BLaER1 treated with 17β-estradiol and CSF1 and Interleukin-3, amounts not matched to agents 10 nM and 100 nM (cell line): ENCODE data around the gene TTYH1.
A peak's percentile ranks its signal among the peaks of the same experiment; 100 is the strongest.

Source experiments
- H3K27ac ChIP-seq, 11 experiments: shearing (Covaris generic); formaldehyde crosslinking; 2 replicates each; pipeline ENCODE4 v1.8.1; 2022
- H3K27me3 ChIP-seq, 11 experiments: shearing (Covaris generic); formaldehyde crosslinking; 2 replicates each; pipeline ENCODE4 v1.8.1; 2022
- H3K36me3 ChIP-seq, 11 experiments: shearing (Covaris generic); formaldehyde crosslinking; 2 replicates each; pipeline ENCODE4 v1.8.1; 2022
- H3K4me1 ChIP-seq, 10 experiments: shearing (Covaris generic); formaldehyde crosslinking; 2 replicates each; pipeline ENCODE4 v1.8.1; 2022
- H3K4me2 ChIP-seq, 11 experiments: shearing (Covaris generic); formaldehyde crosslinking; 2 replicates each; pipeline ENCODE4 v1.8.1; 2022
- H3K4me3 ChIP-seq, 10 experiments: shearing (Covaris generic); formaldehyde crosslinking; 2 replicates each; pipeline ENCODE4 v1.8.1; 2022
- H3K9ac ChIP-seq, 11 experiments: shearing (Covaris generic); formaldehyde crosslinking; 2 replicates each; pipeline ENCODE4 v1.8.1; 2022
- H3K9me3 ChIP-seq, 11 experiments: shearing (Covaris generic); formaldehyde crosslinking; replicated peaks in 1 of 11; 2 replicates each; pipeline ENCODE4 v1.8.1; 2022
- H4K20me1 ChIP-seq, 11 experiments: shearing (Covaris generic); formaldehyde crosslinking; 2 replicates each; pipeline ENCODE4 v1.8.1; 2022
- Cebpa-rat ChIP-seq, 11 experiments: shearing (Covaris generic); IDR thresholded peaks; 2 replicates each; pipeline ENCODE4 v1.8.1; 2022

TTYH1 gene

GRCh38 chr19:54460230-54461005 is 45.2 kb downstream of the TTYH1 start:
- Histone ChIP-seq H3K27ac (peak overlapping the region in 6 of 11 experiments; percentile 2 to 47 (median 14); a peak in 9 of 22 replicates), H3K4me3 (peak overlapping the region in 5 of 10 experiments; percentile 41 to 76 (median 51); a peak in 5 of 20 replicates), H3K27me3 (no peaks in the 10 kb centered on the region), H3K36me3 (peaks cover 65 to 70% (median 68%) of the 10 kb centered on the region in 11 experiments), H3K4me2 (peak overlapping the region; percentile 94 to 100 (median 99)), H3K9ac (peak overlapping the region; percentile 47 to 97 (median 71); a peak in 21 of 22 replicates), H3K4me1 (peaks cover 50 to 75% (median 62%) of the 10 kb centered on the region in 10 experiments), H3K9me3 (no peaks in the 10 kb centered on the region), H4K20me1 (peaks cover 68 to 76% (median 71%) of the 10 kb centered on the region in 11 experiments)
- no peak for TF ChIP-seq Cebpa-rat (IDR thresholded peaks at IDR 0.05)

GRCh38 chr19:54461210-54461609 is 45.9 kb downstream of the TTYH1 start:
- peak overlapping the region; percentile 94 to 100 (median 99) for H3K4me2 ChIP-seq
- no peak for TF ChIP-seq Cebpa-rat (IDR thresholded peaks at IDR 0.05)
- H3K9ac ChIP-seq = peak overlapping the region; percentile 47 to 97 (median 71); a peak in 20 of 22 replicates
- H4K20me1 ChIP-seq = peaks cover 60 to 68% (median 63%) of the 10 kb centered on the region in 11 experiments
- peaks cover 58 to 79% (median 63%) of the 10 kb centered on the region in 10 experiments for H3K4me1 ChIP-seq
- no peaks in the 10 kb centered on the region for H3K9me3 ChIP-seq
- H3K27ac ChIP-seq = peak overlapping the region in 5 of 11 experiments; percentile 20 to 47 (median 41); a peak in 8 of 22 replicates
- no peaks in the 10 kb centered on the region for H3K27me3 ChIP-seq
- H3K4me3 ChIP-seq = peak overlapping the region in 9 of 10 experiments; percentile 12 to 76 (median 43); a peak in 11 of 20 replicates
- H3K36me3 ChIP-seq = peaks cover 57 to 62% (median 60%) of the 10 kb centered on the region in 11 experiments

GRCh38 chr19:54461613-54462012 is 46.3 kb downstream of the TTYH1 start:
- Histone ChIP-seq H3K9me3 (no peaks in the 10 kb centered on the region), H3K36me3 (peaks cover 53 to 58% (median 56%) of the 10 kb centered on the region in 11 experiments), H4K20me1 (peaks cover 56 to 64% (median 59%) of the 10 kb centered on the region in 11 experiments), H3K4me2 (peak overlapping the region; percentile 94 to 100 (median 99)), H3K27ac (peak overlapping the region in 10 of 11 experiments; percentile 96 to 100 (median 98); a peak in 18 of 22 replicates), H3K4me1 (peaks cover 57 to 77% (median 66%) of the 10 kb centered on the region in 10 experiments), H3K27me3 (no peaks in the 10 kb centered on the region), H3K9ac (peak overlapping the region; percentile 90 to 98 (median 95); a peak in 21 of 22 replicates), H3K4me3 (peak overlapping the region; percentile 62 to 78 (median 71))
- no peak for TF ChIP-seq Cebpa-rat (IDR thresholded peaks at IDR 0.05)

GRCh38 chr19:54462047-54462654 is 46.9 kb downstream of the TTYH1 start:
- no peaks in the 10 kb centered on the region for H3K9me3 ChIP-seq
- H4K20me1 ChIP-seq = peaks cover 51 to 59% (median 54%) of the 10 kb centered on the region in 11 experiments
- peak overlapping the region; percentile 90 to 98 (median 95) for H3K9ac ChIP-seq
- H3K27ac ChIP-seq = peak overlapping the region; percentile 96 to 100 (median 97)
- H3K27me3 ChIP-seq = no peaks in the 10 kb centered on the region
- peaks cover 51 to 76% (median 66%) of the 10 kb centered on the region in 10 experiments for H3K4me1 ChIP-seq
- TF ChIP-seq Cebpa-rat (IDR thresholded peaks at IDR 0.05) = no peak
- H3K4me2 ChIP-seq = peak overlapping the region; percentile 94 to 100 (median 99)
- H3K4me3 ChIP-seq = peak overlapping the region; percentile 62 to 78 (median 71)
- H3K36me3 ChIP-seq = peaks cover 47 to 53% (median 51%) of the 10 kb centered on the region in 11 experiments

GRCh38 chr19:54462655-54463530 is 47.6 kb downstream of the TTYH1 start:
- TF ChIP-seq Cebpa-rat (IDR thresholded peaks at IDR 0.05) = no peak
- Histone ChIP-seq H3K4me3 (peak overlapping the region; percentile 62 to 78 (median 71)), H3K4me1 (peaks cover 52 to 76% (median 67%) of the 10 kb centered on the region in 10 experiments), H3K27me3 (no peaks in the 10 kb centered on the region), H3K9me3 (no peaks in the 10 kb centered on the region), H3K4me2 (peak overlapping the region; percentile 94 to 100 (median 99)), H3K27ac (peak overlapping the region; percentile 96 to 100 (median 97)), H4K20me1 (peaks cover 43 to 51% (median 46%) of the 10 kb centered on the region in 11 experiments), H3K9ac (peak overlapping the region; percentile 90 to 98 (median 95)), H3K36me3 (peaks cover 40 to 45% (median 43%) of the 10 kb centered on the region in 11 experiments)

- Histone ChIP-seq H3K4me1 (peaks cover 48 to 77% (median 66%) of the 10 kb centered on the region in 10 experiments), H3K27ac (peak within 1 kb of the TSS; percentile 96 to 100 (median 97)), H3K4me3 (peak within 1 kb of the TSS; percentile 62 to 78 (median 71)), H3K4me2 (peak within 1 kb of the TSS; percentile 94 to 100 (median 99)), H3K9ac (peak within 1 kb of the TSS; percentile 90 to 98 (median 95)), H3K9me3 (no peaks in the 10 kb centered on the region), H3K27me3 (no peaks in the 10 kb centered on the region), H3K36me3 (peaks cover 33 to 38% (median 36%) of the 10 kb centered on the region in 11 experiments), H4K20me1 (peaks cover 36 to 44% (median 39%) of the 10 kb centered on the region in 11 experiments)
- no peak for TF ChIP-seq Cebpa-rat (IDR thresholded peaks at IDR 0.05)
Observed at GRCh38 chr19:54463531-54464043, 48.3 kb downstream of the TTYH1 start, which contains the start of gene LENG9. LENG9 (minus strand) TSS chr19:54463778; CDS start chr19:54463526, 252 bp downstream.

- no peak for TF ChIP-seq Cebpa-rat (IDR thresholded peaks at IDR 0.05)
- Histone ChIP-seq H4K20me1 (peaks cover 31 to 39% (median 34%) of the 10 kb centered on the region in 11 experiments), H3K27ac (peak overlapping the region; percentile 74 to 100 (median 97)), H3K36me3 (peaks cover 28 to 33% (median 31%) of the 10 kb centered on the region in 11 experiments), H3K27me3 (no peaks in the 10 kb centered on the region), H3K4me3 (peak overlapping the region; percentile 58 to 78 (median 71)), H3K9me3 (no peaks in the 10 kb centered on the region), H3K4me2 (peak overlapping the region; percentile 76 to 100 (median 98)), H3K4me1 (peaks cover 48 to 77% (median 67%) of the 10 kb centered on the region in 10 experiments), H3K9ac (peak overlapping the region; percentile 62 to 97 (median 95); a peak in 21 of 22 replicates)
Observed at GRCh38 chr19:54464044-54464629, 48.9 kb downstream of the TTYH1 start.
